HCT116 (cell line): ENCODE measurements around the gene CCDC183. TPM values are rescaled to one million over a fixed set of nuclear protein-coding genes. Genes with fewer than 3 reads are reported as not detected.

Source experiments
- ATAC-seq: fragments of 200-7000 bp; cut with Tn5 transposase; 2 replicates; pipeline ENCODE4 v1.9.1; 2020; ENCODE audit warnings: mild to moderate bottlenecking, moderate library complexity
- BruUV-seq: library from RNA; stranded (reverse); fragments of 400-500 nt; replicated peaks from 2 replicates; lab custom pipeline; 2021; lab: Mats Ljungman, UMichigan
- CTCF ChIA-PET: fragments of 300-600 bp; sonication (Branson Sonifier 250); formaldehyde crosslinking; loops from one replicate; lab custom pipeline; 2021; ENCODE audit warnings: antibody characterized with exemption; lab: Charles Lee
- POLR2A ChIA-PET: fragments of 300-600, 350-600 bp; sonication (Branson Sonifier 250); formaldehyde crosslinking; loops from one replicate; lab custom pipeline; 2021; ENCODE audit warnings: antibody characterized with exemption; lab: Charles Lee
- RAD21 ChIA-PET, 2 experiments: fragments of 300-600 bp; sonication (Branson Sonifier 250); formaldehyde crosslinking; loops; one replicate each; lab custom pipeline; 2023; ENCODE audit warnings: low total read pairs in 2 of 2; ENCODE audit not compliant: uncharacterized antibody in 2 of 2, unreplicated experiment in 2 of 2, low non-redundant PET in 1 of 2; lab: Charles Lee
- DNase-seq: peaks from one replicate; pipeline ENCODE4 v3.0.0-alpha.2; 2010; ENCODE audit warnings: low read depth, low spot score
- H2AFZ ChIP-seq: fragments of 200-600 bp; shearing (Covaris generic), sonication (generic); 2 replicates; pipeline ENCODE4 v1.6.1; 2017; ENCODE audit warnings: low read depth, mixed run types, mixed read lengths, antibody characterized with exemption, low read length; ENCODE audit not compliant: poor library complexity, severe bottlenecking
- H3K27ac ChIP-seq: 2 replicates; pipeline ENCODE4 v1.5.1; 2012; ENCODE audit warnings: low read depth, low read length
- H3K27me3 ChIP-seq: fragments of 200-600 bp; sonication (generic); 2 replicates; pipeline ENCODE4 v1.6.1; 2016; ENCODE audit warnings: mixed run types, low read length, mixed read lengths; ENCODE audit not compliant: insufficient read depth
- H3K36me3 ChIP-seq, 2 experiments: fragments of 200-500 bp in 1 of 2; fragments of 200-600 bp in 1 of 2; sonication (Bioruptor generic) in 1 of 2; sonication (generic) in 1 of 2; 2 replicates each; pipeline versions ENCODE4 v1.5.1 to v1.6.1; 2014 to 2016; ENCODE audit warnings: low read length in 2 of 2, inconsistent platforms in 1 of 2, mixed read lengths in 1 of 2, mixed run types in 1 of 2; ENCODE audit not compliant: insufficient read depth in 2 of 2, control insufficient read depth in 1 of 2
- H3K4me1 ChIP-seq, 2 experiments: fragments of 200-600 bp in 1 of 2; sonication (generic) in 1 of 2; 2 replicates each; pipeline versions ENCODE4 v1.5.1 to v1.6.1; 2012 to 2017; ENCODE audit warnings: low read length in 2 of 2, inconsistent platforms in 1 of 2, mild to moderate bottlenecking in 1 of 2, mixed read lengths in 1 of 2, mixed run types in 1 of 2, moderate library complexity in 1 of 2; ENCODE audit not compliant: insufficient read depth in 2 of 2, control insufficient read depth in 1 of 2
- H3K4me2 ChIP-seq: fragments of 200-600 bp; sonication (generic); 2 replicates; pipeline ENCODE4 v1.6.1; 2017; ENCODE audit warnings: mixed run types, low read length, mixed read lengths
- H3K4me3 ChIP-seq, 2 experiments: fragments of 200-600 bp in 1 of 2; sonication (generic) in 1 of 2; replicated peaks in 1 of 2; 2 replicates each; pipeline ENCODE4 v1.5.1; 2011 to 2016; ENCODE audit warnings: low read length in 2 of 2, control low read depth in 1 of 2, low read depth in 1 of 2, mild to moderate bottlenecking in 1 of 2, mixed read lengths in 1 of 2, mixed run types in 1 of 2
- H3K79me2 ChIP-seq: fragments of 200-600 bp; sonication (generic); 2 replicates; pipeline ENCODE4 v1.6.1; 2017; ENCODE audit warnings: mild to moderate bottlenecking, mixed run types, low read length, moderate library complexity, mixed read lengths; ENCODE audit not compliant: insufficient read depth
- H3K9ac ChIP-seq: fragments of 200-600 bp; sonication (generic); 2 replicates; pipeline ENCODE4 v1.6.1; 2016; ENCODE audit warnings: low read length, mixed read lengths
- H3K9me2 ChIP-seq: fragments of 200-600 bp; sonication (generic), shearing (Covaris generic); 2 replicates; pipeline ENCODE4 v1.6.1; 2017; ENCODE audit warnings: mixed run types, mild to moderate bottlenecking, moderate library complexity; ENCODE audit not compliant: insufficient read depth
- H3K9me3 ChIP-seq, 2 experiments: fragments of 200-500 bp in 1 of 2; fragments of 200-600 bp in 1 of 2; sonication (Bioruptor generic) in 1 of 2; sonication (generic) in 1 of 2; 2 replicates each; pipeline ENCODE4 v1.6.1; 2014 to 2017; ENCODE audit warnings: low read length in 2 of 2, mixed read lengths in 2 of 2, inconsistent platforms in 1 of 2, low read depth in 1 of 2, mild to moderate bottlenecking in 1 of 2, mixed run types in 1 of 2, moderate library complexity in 1 of 2; ENCODE audit not compliant: control insufficient read depth in 1 of 2, insufficient read depth in 1 of 2
- H4K20me1 ChIP-seq: fragments of 200-600 bp; sonication (generic), shearing (Covaris generic); 2 replicates; pipeline ENCODE4 v1.6.1; 2017; ENCODE audit warnings: mixed run types, mild to moderate bottlenecking, moderate library complexity; ENCODE audit not compliant: insufficient read depth
- CEBPB ChIP-seq: IDR thresholded peaks from 2 replicates; pipeline ENCODE4 v1.6.1; 2012; ENCODE audit warnings: low read depth
- EZH2 ChIP-seq: fragments of 200-600 bp; sonication (generic); IDR thresholded peaks from 2 replicates; pipeline ENCODE4 v1.6.1; 2017; ENCODE audit warnings: antibody characterized with exemption, mixed run types
- EZH2phosphoT487 ChIP-seq: fragments of 200-600 bp; IDR thresholded peaks from 2 replicates; pipeline ENCODE4 v1.6.1; 2018; ENCODE audit warnings: antibody characterized with exemption, borderline replicate concordance
- RAD21 ChIP-seq: IDR thresholded peaks from 2 replicates; pipeline ENCODE4 v1.6.1; 2012; ENCODE audit warnings: low read depth, mild to moderate bottlenecking
- SP1 ChIP-seq: IDR thresholded peaks from 2 replicates; pipeline ENCODE4 v1.6.1; 2012; ENCODE audit warnings: low read depth
- intact Hi-C: fragments of 100-400 bp; cut with micrococcal nuclease; formaldehyde crosslinking; loops from 2 replicates; pipeline ENCODE4 v1.10.0; 2022
- total RNA-seq: library from RNA; stranded (reverse); gene quantifications from one replicate; pipeline ENCODE4 v1.2.1, GENCODE V29; 2021; ENCODE audit not compliant: unreplicated experiment
- TF ChIP-seq, protein P1 (sequence below): IDR thresholded peaks from 2 replicates; pipeline ENCODE4 v1.6.1; 2012
- TF ChIP-seq, protein P2 (sequence below): IDR thresholded peaks from 2 replicates; pipeline ENCODE4 v1.6.1; 2011; ENCODE audit warnings: mild to moderate bottlenecking, low read length, moderate library complexity; ENCODE audit not compliant: insufficient replicate concordance; ENCODE audit errors: extremely low read depth
- TF ChIP-seq, protein P3 (sequence below), 3 experiments: fragments of 200-600 bp in 1 of 3; sonication (generic) in 1 of 3; IDR thresholded peaks in 2 of 3; conservative IDR thresholded peaks in 1 of 3; 2 replicates each; pipeline ENCODE4 v1.5.1; 2012 to 2017; ENCODE audit warnings: low read depth in 2 of 3, low read length in 2 of 3, antibody characterized with exemption in 1 of 3, borderline replicate concordance in 1 of 3, control low read depth in 1 of 3, mild to moderate bottlenecking in 1 of 3, mixed read lengths in 1 of 3, mixed run types in 1 of 3, moderate library complexity in 1 of 3; ENCODE audit not compliant: insufficient read depth in 1 of 3
- TF ChIP-seq, protein P4 (sequence below): IDR thresholded peaks from 2 replicates; pipeline ENCODE4 v1.6.1; 2012; ENCODE audit warnings: low read depth

CCDC183 gene
- total RNA-seq, 1 experiment from 2014 or later: 2.8 TPM

DNA sequence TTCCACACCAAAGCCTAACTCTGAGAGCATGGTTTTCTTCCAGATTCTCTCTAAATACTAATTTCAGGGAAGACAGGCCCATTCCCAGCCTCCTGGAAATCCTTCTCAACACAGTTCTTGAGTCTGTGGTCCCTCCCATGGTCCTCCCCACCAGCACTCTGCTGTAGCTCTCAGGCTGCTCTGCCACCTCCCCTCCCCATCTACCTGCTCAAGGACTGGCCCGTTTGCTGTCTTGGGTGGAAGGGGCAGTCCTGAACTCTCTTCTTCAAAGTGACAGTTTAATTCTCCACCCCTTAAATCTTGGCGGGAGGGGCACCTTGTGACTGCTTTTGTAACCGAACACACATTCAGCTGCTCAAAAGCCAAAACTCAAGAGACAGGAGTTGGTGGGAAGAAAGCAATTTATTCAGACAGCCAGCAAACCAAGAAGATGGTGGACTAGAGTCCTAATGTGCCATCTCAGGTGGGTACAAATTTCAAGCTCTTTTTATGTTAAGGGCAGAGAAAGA is 24.2 kb upstream of the CCDC183 start:
- no peak for DNase-seq
- CTCF ChIA-PET: no interaction called here
- no TSS peak for BruUV-seq

More for the DNA sequence above, 24.2 kb upstream of the CCDC183 start:
- Histone ChIP-seq H2AFZ (no peak overlapping the region), H3K9me3 (peaks cover 6 to 16% of the 10 kb centered on the region in 2 experiments; a peak in 2 of 4 replicates), H3K9ac (no peak overlapping the region), H3K79me2 (no peaks in the 10 kb centered on the region), H3K4me2 (no peak overlapping the region), H3K27ac (no peak overlapping the region), H3K4me1 (peaks cover 0 to 5% of the 10 kb centered on the region in 2 experiments; a peak in 1 of 4 replicates), H3K4me3 (no peak overlapping the region), H3K27me3 (no peaks in the 10 kb centered on the region), H3K36me3 (no peaks in the 10 kb centered on the region), H4K20me1 (no peaks in the 10 kb centered on the region), H3K9me2 (no peaks in the 10 kb centered on the region)
- no peak for ATAC-seq
- RAD21 ChIA-PET: no interaction called here
- intact Hi-C loops: no loop called here
- TF ChIP-seq, protein P1, sequence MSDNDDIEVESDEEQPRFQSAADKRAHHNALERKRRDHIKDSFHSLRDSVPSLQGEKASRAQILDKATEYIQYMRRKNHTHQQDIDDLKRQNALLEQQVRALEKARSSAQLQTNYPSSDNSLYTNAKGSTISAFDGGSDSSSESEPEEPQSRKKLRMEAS: no peak
- TF ChIP-seq, protein P2, sequence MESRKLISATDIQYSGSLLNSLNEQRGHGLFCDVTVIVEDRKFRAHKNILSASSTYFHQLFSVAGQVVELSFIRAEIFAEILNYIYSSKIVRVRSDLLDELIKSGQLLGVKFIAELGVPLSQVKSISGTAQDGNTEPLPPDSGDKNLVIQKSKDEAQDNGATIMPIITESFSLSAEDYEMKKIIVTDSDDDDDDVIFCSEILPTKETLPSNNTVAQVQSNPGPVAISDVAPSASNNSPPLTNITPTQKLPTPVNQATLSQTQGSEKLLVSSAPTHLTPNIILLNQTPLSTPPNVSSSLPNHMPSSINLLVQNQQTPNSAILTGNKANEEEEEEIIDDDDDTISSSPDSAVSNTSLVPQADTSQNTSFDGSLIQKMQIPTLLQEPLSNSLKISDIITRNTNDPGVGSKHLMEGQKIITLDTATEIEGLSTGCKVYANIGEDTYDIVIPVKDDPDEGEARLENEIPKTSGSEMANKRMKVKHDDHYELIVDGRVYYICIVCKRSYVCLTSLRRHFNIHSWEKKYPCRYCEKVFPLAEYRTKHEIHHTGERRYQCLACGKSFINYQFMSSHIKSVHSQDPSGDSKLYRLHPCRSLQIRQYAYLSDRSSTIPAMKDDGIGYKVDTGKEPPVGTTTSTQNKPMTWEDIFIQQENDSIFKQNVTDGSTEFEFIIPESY: no peak
- TF ChIP-seq SP1 (no peak), EZH2 (no peak), EZH2phosphoT487 (no peak), RAD21 (no peak), CEBPB (no peak)
- TF ChIP-seq, protein P3, sequence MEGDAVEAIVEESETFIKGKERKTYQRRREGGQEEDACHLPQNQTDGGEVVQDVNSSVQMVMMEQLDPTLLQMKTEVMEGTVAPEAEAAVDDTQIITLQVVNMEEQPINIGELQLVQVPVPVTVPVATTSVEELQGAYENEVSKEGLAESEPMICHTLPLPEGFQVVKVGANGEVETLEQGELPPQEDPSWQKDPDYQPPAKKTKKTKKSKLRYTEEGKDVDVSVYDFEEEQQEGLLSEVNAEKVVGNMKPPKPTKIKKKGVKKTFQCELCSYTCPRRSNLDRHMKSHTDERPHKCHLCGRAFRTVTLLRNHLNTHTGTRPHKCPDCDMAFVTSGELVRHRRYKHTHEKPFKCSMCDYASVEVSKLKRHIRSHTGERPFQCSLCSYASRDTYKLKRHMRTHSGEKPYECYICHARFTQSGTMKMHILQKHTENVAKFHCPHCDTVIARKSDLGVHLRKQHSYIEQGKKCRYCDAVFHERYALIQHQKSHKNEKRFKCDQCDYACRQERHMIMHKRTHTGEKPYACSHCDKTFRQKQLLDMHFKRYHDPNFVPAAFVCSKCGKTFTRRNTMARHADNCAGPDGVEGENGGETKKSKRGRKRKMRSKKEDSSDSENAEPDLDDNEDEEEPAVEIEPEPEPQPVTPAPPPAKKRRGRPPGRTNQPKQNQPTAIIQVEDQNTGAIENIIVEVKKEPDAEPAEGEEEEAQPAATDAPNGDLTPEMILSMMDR (IDR thresholded peaks at IDR 0.05 in 2 of 3, conservative IDR thresholded peaks at IDR 0.05 in 1 of 3; ENCODE audit: borderline replicate concordance in 1 of 3, insufficient read depth in 1 of 3, low read depth in 2 of 3, low read length in 2 of 3): no peak
- TF ChIP-seq, protein P4, sequence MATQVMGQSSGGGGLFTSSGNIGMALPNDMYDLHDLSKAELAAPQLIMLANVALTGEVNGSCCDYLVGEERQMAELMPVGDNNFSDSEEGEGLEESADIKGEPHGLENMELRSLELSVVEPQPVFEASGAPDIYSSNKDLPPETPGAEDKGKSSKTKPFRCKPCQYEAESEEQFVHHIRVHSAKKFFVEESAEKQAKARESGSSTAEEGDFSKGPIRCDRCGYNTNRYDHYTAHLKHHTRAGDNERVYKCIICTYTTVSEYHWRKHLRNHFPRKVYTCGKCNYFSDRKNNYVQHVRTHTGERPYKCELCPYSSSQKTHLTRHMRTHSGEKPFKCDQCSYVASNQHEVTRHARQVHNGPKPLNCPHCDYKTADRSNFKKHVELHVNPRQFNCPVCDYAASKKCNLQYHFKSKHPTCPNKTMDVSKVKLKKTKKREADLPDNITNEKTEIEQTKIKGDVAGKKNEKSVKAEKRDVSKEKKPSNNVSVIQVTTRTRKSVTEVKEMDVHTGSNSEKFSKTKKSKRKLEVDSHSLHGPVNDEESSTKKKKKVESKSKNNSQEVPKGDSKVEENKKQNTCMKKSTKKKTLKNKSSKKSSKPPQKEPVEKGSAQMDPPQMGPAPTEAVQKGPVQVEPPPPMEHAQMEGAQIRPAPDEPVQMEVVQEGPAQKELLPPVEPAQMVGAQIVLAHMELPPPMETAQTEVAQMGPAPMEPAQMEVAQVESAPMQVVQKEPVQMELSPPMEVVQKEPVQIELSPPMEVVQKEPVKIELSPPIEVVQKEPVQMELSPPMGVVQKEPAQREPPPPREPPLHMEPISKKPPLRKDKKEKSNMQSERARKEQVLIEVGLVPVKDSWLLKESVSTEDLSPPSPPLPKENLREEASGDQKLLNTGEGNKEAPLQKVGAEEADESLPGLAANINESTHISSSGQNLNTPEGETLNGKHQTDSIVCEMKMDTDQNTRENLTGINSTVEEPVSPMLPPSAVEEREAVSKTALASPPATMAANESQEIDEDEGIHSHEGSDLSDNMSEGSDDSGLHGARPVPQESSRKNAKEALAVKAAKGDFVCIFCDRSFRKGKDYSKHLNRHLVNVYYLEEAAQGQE: no peak
- POLR2A ChIA-PET: no interaction called here
